H1 (cell line): Measurements from ENCODE around the gene MYRIP. TPM values are rescaled to one million over a fixed set of nuclear protein-coding genes. Genes with fewer than 3 reads are reported as not detected.
A peak's percentile ranks its signal among the peaks of the same experiment; 100 is the strongest.

Experiments
- CTCF ChIA-PET: fragments of 300-600 bp; sonication (Branson Sonifier 250); formaldehyde crosslinking; loops from one replicate; lab custom pipeline; 2021; ENCODE audit not compliant: partially characterized antibody; lab: Charles Lee
- POLR2A ChIA-PET: fragments of 300-600 bp; sonication (Branson Sonifier 250); formaldehyde crosslinking; loops from one replicate; lab custom pipeline; 2021; ENCODE audit warnings: inconsistent platforms; ENCODE audit not compliant: partially characterized antibody; lab: Charles Lee
- DNase-seq, 2 experiments: peaks; one replicate each; pipeline versions ENCODE4 v3.0.0 to v3.0.0-alpha.2; 2010 to 2022; ENCODE audit warnings: low spot score in 2 of 2, low read depth in 1 of 2, mixed read lengths in 1 of 2
- FAIRE-seq: peaks from 2 replicates; lab custom pipeline; 2011; peaks lifted over from hg19 to GRCh38; lab: Jason Lieb, UNC
- H2AFZ ChIP-seq: 2 replicates; pipeline ENCODE4 v1.8.1; 2012; ENCODE audit warnings: low read length, inconsistent platforms
- H2AK5ac ChIP-seq: 2 replicates; pipeline ENCODE4 v1.6.1; 2013; ENCODE audit warnings: low read depth, low read length
- H2BK120ac ChIP-seq: replicated peaks from 2 replicates; pipeline ENCODE3; 2013; ENCODE audit warnings: low read depth, low read length, inconsistent platforms
- H2BK12ac ChIP-seq: 2 replicates; pipeline ENCODE4 v1.6.1; 2013; ENCODE audit warnings: low read depth, low read length
- H2BK15ac ChIP-seq: 2 replicates; pipeline ENCODE4 v1.6.1; 2013; ENCODE audit warnings: low read length
- H2BK20ac ChIP-seq: 2 replicates; pipeline ENCODE4 v1.6.1; 2013; ENCODE audit warnings: low read length
- H2BK5ac ChIP-seq: 2 replicates; pipeline ENCODE4 v1.6.1; 2013; ENCODE audit warnings: low read depth, low read length
- H3K14ac ChIP-seq: 2 replicates; pipeline ENCODE4 v1.6.1; 2013; ENCODE audit warnings: inconsistent platforms; ENCODE audit not compliant: insufficient read length
- H3K18ac ChIP-seq: 2 replicates; pipeline ENCODE4 v1.6.1; 2013; ENCODE audit warnings: low read length; ENCODE audit errors: extremely low read depth
- H3K23ac ChIP-seq: 2 replicates; pipeline ENCODE4 v1.6.1; 2013; ENCODE audit warnings: inconsistent platforms; ENCODE audit not compliant: insufficient read length
- H3K23me2 ChIP-seq: 2 replicates; pipeline ENCODE4 v1.6.1; 2013; ENCODE audit warnings: low read depth, low read length
- H3K27ac ChIP-seq: 2 replicates; pipeline ENCODE4 v1.6.1; 2011; ENCODE audit warnings: low read depth, low read length, inconsistent platforms
- H3K27me3 ChIP-seq, 4 experiments: replicated peaks in 1 of 4; 1 replicate in 1 of 4; 2 replicates in 3 of 4; pipeline versions ENCODE4 v1.6.1 to v1.8.1; 2011 to 2013; ENCODE audit warnings: low read length in 3 of 4, mild to moderate bottlenecking in 3 of 4, inconsistent platforms in 2 of 4, mixed read lengths in 2 of 4, moderate library complexity in 1 of 4; ENCODE audit not compliant: control insufficient read depth in 3 of 4, insufficient read depth in 3 of 4; ENCODE audit errors: extremely low read depth in 1 of 4
- H3K36me3 ChIP-seq, 4 experiments: 2 replicates each; pipeline versions ENCODE4 v1.6.1 to v1.8.1; 2011 to 2013; ENCODE audit warnings: mild to moderate bottlenecking in 4 of 4, low read length in 3 of 4, moderate library complexity in 2 of 4, control low read depth in 1 of 4, inconsistent platforms in 1 of 4; ENCODE audit not compliant: insufficient read depth in 4 of 4, control insufficient read depth in 2 of 4
- H3K4ac ChIP-seq: replicated peaks from 2 replicates; pipeline ENCODE3; 2013; ENCODE audit warnings: low read length, low read depth, mixed read lengths, inconsistent platforms; ENCODE audit not compliant: insufficient read length
- H3K4me1 ChIP-seq, 4 experiments: replicated peaks in 1 of 4; 1 replicate in 1 of 4; 2 replicates in 3 of 4; pipeline versions ENCODE4 v1.6.1 to v1.8.1; 2011 to 2013; ENCODE audit warnings: low read length in 3 of 4, inconsistent platforms in 2 of 4, mixed read lengths in 1 of 4; ENCODE audit not compliant: insufficient read depth in 4 of 4, control insufficient read depth in 3 of 4
- H3K4me2 ChIP-seq, 2 experiments: 2 replicates each; pipeline versions ENCODE4 v1.6.1 to v1.8.1; 2011 to 2013; ENCODE audit warnings: low read depth in 2 of 2, low read length in 2 of 2, control low read depth in 1 of 2, inconsistent platforms in 1 of 2, mild to moderate bottlenecking in 1 of 2; ENCODE audit not compliant: insufficient read depth in 1 of 2
- H3K4me3 ChIP-seq, 4 experiments: fragments of 200-600, 300-600 bp in 1 of 4; sonication (generic), shearing (Covaris generic), sonication (Bioruptor Twin) in 1 of 4; 2 replicates each; pipeline versions ENCODE4 v1.5.1 to v1.8.1; 2011 to 2016; ENCODE audit warnings: low read length in 4 of 4, low read depth in 3 of 4, control low read depth in 2 of 4, inconsistent platforms in 2 of 4, mild to moderate bottlenecking in 2 of 4, mixed read lengths in 1 of 4, moderate library complexity in 1 of 4; ENCODE audit not compliant: insufficient read depth in 2 of 4; ENCODE audit errors: extremely low read depth in 1 of 4
- H3K56ac ChIP-seq: replicated peaks from 2 replicates; pipeline ENCODE3; 2013; ENCODE audit warnings: low read depth, mild to moderate bottlenecking, mixed read lengths, low read length, inconsistent platforms; ENCODE audit not compliant: insufficient read length
- H3K79me1 ChIP-seq: 2 replicates; pipeline ENCODE4 v1.6.1; 2013; ENCODE audit warnings: low read depth, low read length, control low read depth
- H3K79me2 ChIP-seq, 2 experiments: 2 replicates each; pipeline versions ENCODE4 v1.6.1 to v1.8.1; 2012 to 2013; ENCODE audit warnings: low read length in 2 of 2, mild to moderate bottlenecking in 2 of 2, inconsistent platforms in 1 of 2; ENCODE audit not compliant: insufficient read depth in 2 of 2, control insufficient read depth in 1 of 2
- H3K9ac ChIP-seq, 4 experiments: replicated peaks in 1 of 4; 1 replicate in 1 of 4; 2 replicates in 3 of 4; pipeline versions ENCODE4 v1.6.1 to v1.8.1; 2011 to 2013; ENCODE audit warnings: low read depth in 3 of 4, low read length in 3 of 4, control low read depth in 2 of 4, mild to moderate bottlenecking in 2 of 4, moderate library complexity in 2 of 4, inconsistent platforms in 1 of 4; ENCODE audit errors: extremely low read depth in 1 of 4
- H3K9me3 ChIP-seq, 2 experiments: 2 replicates each; pipeline versions ENCODE4 v1.6.1 to v1.8.1; 2012 to 2013; ENCODE audit warnings: mild to moderate bottlenecking in 2 of 2, moderate library complexity in 2 of 2, control low read depth in 1 of 2, inconsistent platforms in 1 of 2, low read depth in 1 of 2, low read length in 1 of 2, mixed read lengths in 1 of 2; ENCODE audit not compliant: insufficient read depth in 2 of 2
- H4K20me1 ChIP-seq, 2 experiments: replicated peaks in 1 of 2; 2 replicates each; pipeline versions ENCODE3 to v1.8.1; 2011 to 2013; ENCODE audit warnings: inconsistent platforms in 2 of 2, low read length in 2 of 2, mild to moderate bottlenecking in 1 of 2; ENCODE audit not compliant: insufficient read depth in 2 of 2, control insufficient read depth in 1 of 2
- H4K5ac ChIP-seq: 2 replicates; pipeline ENCODE4 v1.6.1; 2013; ENCODE audit warnings: low read length, low read depth, mixed read lengths, inconsistent platforms; ENCODE audit not compliant: insufficient read length
- H4K8ac ChIP-seq: 2 replicates; pipeline ENCODE4 v1.8.0; 2013; ENCODE audit warnings: mild to moderate bottlenecking, moderate library complexity, low read length, inconsistent platforms; ENCODE audit not compliant: insufficient read depth; ENCODE audit errors: extremely low read depth
- H4K91ac ChIP-seq: replicated peaks from 2 replicates; pipeline ENCODE3; 2013; ENCODE audit warnings: low read length, mixed read lengths, inconsistent platforms; ENCODE audit not compliant: insufficient read length
- ASH2L ChIP-seq: fragments of 200-600, 300-600 bp; sonication (generic); IDR thresholded peaks from one replicate; pipeline ENCODE4 v1.7.1; 2017; ENCODE audit warnings: low read length
- BACH1 ChIP-seq: IDR thresholded peaks from 2 replicates; pipeline ENCODE4 v1.6.1; 2012; ENCODE audit warnings: low read length, improper control_type of control experiment
- CTBP2 ChIP-seq: IDR thresholded peaks from 2 replicates; pipeline ENCODE4 v1.7.0; 2011; ENCODE audit warnings: borderline replicate concordance, mild to moderate bottlenecking, moderate library complexity, mixed read lengths, low read length; ENCODE audit not compliant: insufficient read depth, insufficient read length
- EGR1 ChIP-seq: IDR thresholded peaks from 2 replicates; pipeline ENCODE4 v1.6.1; 2011; ENCODE audit warnings: low read depth, low read length, borderline replicate concordance
- EP300 ChIP-seq, 2 experiments: IDR thresholded peaks; 1 replicate in 1 of 2; 2 replicates in 1 of 2; pipeline ENCODE4 v1.6.1; 2011 to 2012; ENCODE audit warnings: low read depth in 2 of 2, low read length in 2 of 2, mild to moderate bottlenecking in 2 of 2, borderline replicate concordance in 1 of 2, inconsistent platforms in 1 of 2, moderate library complexity in 1 of 2
- JUND ChIP-seq: IDR thresholded peaks from 2 replicates; pipeline ENCODE4 v1.6.1; 2011; ENCODE audit warnings: mild to moderate bottlenecking, improper control_type of control experiment, low read length
- KDM1A ChIP-seq: fragments of 200-600, 300-600 bp; sonication (generic); IDR thresholded peaks from 2 replicates; pipeline ENCODE4 v1.7.1; 2016; ENCODE audit warnings: mild to moderate bottlenecking, low read length, borderline replicate concordance
- PHF8 ChIP-seq: fragments of 200-600 bp; sonication (generic); conservative IDR thresholded peaks from 2 replicates; pipeline ENCODE4 v1.7.1; 2012; ENCODE audit warnings: low read depth, mild to moderate bottlenecking, inconsistent platforms, low read length, moderate library complexity
- RFX5 ChIP-seq: IDR thresholded peaks from 2 replicates; pipeline ENCODE4 v1.6.1; 2011; ENCODE audit warnings: low read depth, low read length, improper control_type of control experiment, borderline replicate concordance
- RNF2 ChIP-seq: fragments of 200-900, 300-1000 bp; sonication (generic); IDR thresholded peaks from 2 replicates; pipeline ENCODE4 v1.7.1; 2016; ENCODE audit warnings: borderline replicate concordance, low read depth, mild to moderate bottlenecking, antibody characterized with exemption, low read length; ENCODE audit not compliant: poor library complexity, severe bottlenecking; ENCODE audit errors: missing control alignments
- RXRA ChIP-seq: IDR thresholded peaks from 2 replicates; pipeline ENCODE4 v1.6.1; 2011; ENCODE audit warnings: low read depth, mild to moderate bottlenecking, low read length, moderate library complexity; ENCODE audit not compliant: insufficient read depth
- TBP ChIP-seq: IDR thresholded peaks from 2 replicates; pipeline ENCODE4 v1.6.1; 2011; ENCODE audit warnings: low read depth, low read length, improper control_type of control experiment
- WGBS, 2 experiments: shearing (Covaris generic) in 1 of 2; methylation state at CpG; one replicate each; pipeline versions ENCODE4 v1.1.6 to v1.1.7; 2013 to 2015; ENCODE audit warnings: low lambda C conversion rate in 2 of 2, mixed read lengths in 2 of 2, inconsistent platforms in 1 of 2, low coverage in 1 of 2, missing lambda C conversion rate in 1 of 2; ENCODE audit not compliant: insufficient replicate concordance in 2 of 2, insufficient coverage in 1 of 2, insufficient read length in 1 of 2; ENCODE audit errors: extremely low coverage in 1 of 2, missing lambda C conversion rate in 1 of 2; 5-methylcytosine and 5-hydroxymethylcytosine counted together
- polyA plus RNA-seq, 7 experiments: library from polyadenylated mRNA; depleted of rRNA in 3 of 7; stranded (reverse) in 5 of 7; unstranded in 2 of 7; fragments of >200 nt in 5 of 7; fragments of 200-250 nt in 2 of 7; gene quantifications; 1 replicate in 5 of 7; 2 replicates in 1 of 7; 4 replicates in 1 of 7; pipeline versions ENCODE4 v1.2.1 to v1.2.3, GENCODE V29; 2011 to 2013; ENCODE audit warnings: missing spikeins in 2 of 7, mixed read lengths in 2 of 7
- total RNA-seq: library from RNA; stranded (reverse); fragmentation: NEBNext Ultra II Directional; extraction: Animal tissue kit (Norgen Biotek cat#: 25700); gene quantifications from 2 replicates; pipeline ENCODE4 v1.2.1, GENCODE V29; 2021
- TF ChIP-seq, protein P1 (sequence below): IDR thresholded peaks from 2 replicates; pipeline ENCODE4 v1.6.1; 2012; ENCODE audit warnings: inconsistent platforms

Gene MYRIP
- total and polyA plus RNA-seq, 2 of the 8 experiments (the other 6 are each of a cell fraction or from before 2014, with no cell fraction given): 0.54 to 4.3 TPM

DNA sequence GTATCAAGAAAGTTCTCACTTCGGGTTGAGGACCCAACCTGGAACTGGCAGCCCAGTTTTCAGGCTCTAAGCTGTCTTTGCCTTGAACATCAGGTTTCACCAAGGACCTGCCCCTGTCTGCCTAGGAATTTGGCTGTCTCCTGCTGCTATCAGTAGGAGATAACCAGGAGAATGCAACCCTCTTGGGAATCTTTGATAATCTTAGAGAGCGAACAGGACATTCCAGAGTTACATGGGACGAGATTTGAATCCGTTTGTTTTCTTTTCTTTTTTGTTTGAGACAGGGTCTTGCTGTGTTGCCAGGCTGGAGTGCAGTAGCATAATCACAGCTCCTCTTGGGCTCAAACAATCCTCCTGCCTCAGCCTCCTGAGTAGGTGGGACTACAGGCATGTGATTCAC, 482.1 kb downstream of the MYRIP start:
- H3K18ac ChIP-seq: no peak overlapping the region
- DNase-seq (no peak), FAIRE-seq (no peak)
- H4K8ac ChIP-seq: no peak overlapping the region
- H2BK12ac ChIP-seq: peak overlapping the region; percentile 40; the same call in 1 of the 2 replicates
- H3K23me2 ChIP-seq: no peaks in the 10 kb centered on the region
- H3K9me3 ChIP-seq: no peaks in the 10 kb centered on the region
- no peaks in the 10 kb centered on the region for H3K79me1 ChIP-seq
- H3K36me3 ChIP-seq: no peaks in the 10 kb centered on the region
- no peak overlapping the region for H3K23ac ChIP-seq
- no peak overlapping the region for H2BK20ac ChIP-seq
- H4K20me1 ChIP-seq: no peaks in the 10 kb centered on the region
- H3K4me1 ChIP-seq: peaks cover 2 to 11% (median 6%) of the 10 kb centered on the region in 4 experiments; a peak in 6 of 7 replicates
- POLR2A ChIA-PET: interaction anchor here (1.3 to 1.8 kb wide), 4 partner anchors 14 to 22 kb away, joined by 3 to 9 read pairs (median 6); partner anchors contain the start of gene EIF1B
- no peak overlapping the region for H3K56ac ChIP-seq
- no peak overlapping the region for H3K14ac ChIP-seq
- no peaks in the 10 kb centered on the region for H3K79me2 ChIP-seq
- no peak overlapping the region for H4K5ac ChIP-seq
- no peak overlapping the region for H2AFZ ChIP-seq
- no peaks in the 10 kb centered on the region for H3K27me3 ChIP-seq
- H2BK15ac ChIP-seq: no peak overlapping the region
- no peak overlapping the region for H2BK5ac ChIP-seq
- no peak overlapping the region for H2AK5ac ChIP-seq
- H3K4ac ChIP-seq: no peak overlapping the region
- H3K27ac ChIP-seq: no peak overlapping the region
- H2BK120ac ChIP-seq: no peak overlapping the region
- H3K9ac ChIP-seq: no peak overlapping the region
- no peak overlapping the region for H3K4me2 ChIP-seq
- H4K91ac ChIP-seq: no peak overlapping the region
- CTCF ChIA-PET: interaction anchor here (0.9 to 1.9 kb wide), 5 partner anchors 17 to 100 kb away, joined by 3 to 7 read pairs (median 4); no protein-coding TSS in a partner anchor
- no peak overlapping the region for H3K4me3 ChIP-seq
- whole genome bisulfite sequencing, 2 experiments: 87% methylated on average over 4 of the region's 4 CpGs; no CpG with 5 or more reads in 1 of the 2 experiments
- no peak for TF ChIP-seq BACH1
- no peak for TF ChIP-seq JUND
- no peak for TF ChIP-seq RFX5
- TF ChIP-seq RXRA: no peak
- TF ChIP-seq, protein P1, sequence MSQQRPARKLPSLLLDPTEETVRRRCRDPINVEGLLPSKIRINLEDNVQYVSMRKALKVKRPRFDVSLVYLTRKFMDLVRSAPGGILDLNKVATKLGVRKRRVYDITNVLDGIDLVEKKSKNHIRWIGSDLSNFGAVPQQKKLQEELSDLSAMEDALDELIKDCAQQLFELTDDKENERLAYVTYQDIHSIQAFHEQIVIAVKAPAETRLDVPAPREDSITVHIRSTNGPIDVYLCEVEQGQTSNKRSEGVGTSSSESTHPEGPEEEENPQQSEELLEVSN: no peak
- no peak for TF ChIP-seq RNF2
- no peak for TF ChIP-seq ASH2L
- no peak for TF ChIP-seq KDM1A
- no peak for TF ChIP-seq CTBP2
- TF ChIP-seq EP300 (IDR thresholded peaks at IDR 0.05; ENCODE audit: borderline replicate concordance in 1 of 2, low read depth in 2 of 2, low read length in 2 of 2): no peak
- TF ChIP-seq EGR1: no peak
- TF ChIP-seq PHF8: no peak
- no peak for TF ChIP-seq TBP
